GM19023 (cell line): ENCODE results near the gene ADCY5.

ENCODE experiments used
- ATAC-seq: cut with Tn5 transposase; IDR thresholded peaks from one replicate; pipeline ENCODE4 v1.9.1; 2021; ENCODE audit warnings: mild to moderate bottlenecking, moderate library complexity; ENCODE audit not compliant: unreplicated experiment

Gene ADCY5

DNA sequence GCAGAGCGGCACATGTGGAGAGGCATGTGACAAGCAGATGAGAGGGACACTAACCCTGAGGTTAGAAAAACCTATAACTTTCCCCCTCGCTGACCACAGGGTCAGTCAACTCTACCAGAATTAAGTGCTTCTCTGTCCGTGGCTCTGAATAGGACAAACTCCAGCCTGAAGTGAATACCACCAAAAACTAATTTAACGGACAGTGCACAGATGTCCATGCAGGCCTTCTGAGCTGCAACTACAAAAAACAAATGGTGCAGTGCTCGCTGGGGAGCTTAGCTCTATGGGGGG lies 59.3 kb downstream of the ADCY5 start:
- ATAC-seq = no peak

DNA sequence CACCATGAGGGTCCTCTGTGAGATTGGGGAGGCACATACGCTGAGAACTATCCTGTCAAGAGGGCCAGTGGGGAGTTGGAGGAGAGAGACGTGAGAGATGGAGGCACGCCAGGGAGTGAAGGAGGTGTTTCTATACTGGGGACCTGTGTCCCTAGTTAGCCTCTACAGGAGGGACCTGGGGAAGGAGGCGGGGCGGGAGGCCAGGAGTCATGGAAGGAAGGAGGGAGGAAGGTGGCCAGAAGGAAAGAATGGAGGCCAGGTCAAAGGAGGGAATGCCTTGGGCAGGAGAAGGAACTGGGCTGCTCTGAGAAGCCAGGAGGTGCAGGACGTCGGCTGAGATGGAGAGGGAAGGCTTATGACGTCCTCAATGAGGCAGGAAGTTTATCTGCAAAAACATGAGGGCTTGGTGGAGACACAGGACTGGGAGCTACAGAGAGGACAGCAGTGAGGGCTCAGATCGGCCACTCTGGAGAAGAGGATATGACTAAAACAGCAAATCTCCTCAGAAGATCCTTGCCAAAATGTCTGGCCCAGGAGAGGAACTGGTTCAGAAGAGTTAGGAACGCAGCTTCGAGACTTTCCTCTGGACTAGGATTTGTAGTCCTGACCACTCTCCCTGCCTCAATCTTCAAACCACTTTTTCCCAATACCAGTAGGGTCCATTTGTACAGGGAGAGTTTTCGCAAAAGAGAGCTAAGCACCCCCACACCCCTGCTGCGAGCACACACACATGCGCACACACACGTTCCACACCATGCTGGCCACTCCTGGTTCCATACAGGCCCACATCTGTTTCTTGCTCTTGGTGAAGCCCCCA lies 59.9 kb downstream of the ADCY5 start:
- ATAC-seq = no peak

DNA sequence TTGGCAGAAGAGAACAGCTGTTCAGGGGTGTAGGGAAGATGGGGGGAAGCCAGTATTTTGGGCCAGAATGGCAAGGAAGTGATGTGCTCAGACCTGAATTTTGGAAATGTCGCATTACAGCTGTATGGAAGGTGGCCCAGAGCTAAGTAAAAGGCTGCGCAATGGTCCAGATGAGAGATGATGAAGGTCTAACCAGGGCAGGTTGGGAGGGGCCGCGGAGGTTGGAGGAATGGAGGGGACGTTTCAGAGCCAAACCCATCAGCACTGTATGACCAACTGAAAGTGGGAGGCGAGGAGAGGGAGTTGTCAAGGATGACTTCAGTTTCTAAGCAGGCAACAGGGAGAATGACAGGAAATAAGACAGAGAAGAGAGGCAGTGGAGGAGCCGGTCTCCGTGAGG lies 60.8 kb downstream of the ADCY5 start:
- ATAC-seq = no peak

DNA sequence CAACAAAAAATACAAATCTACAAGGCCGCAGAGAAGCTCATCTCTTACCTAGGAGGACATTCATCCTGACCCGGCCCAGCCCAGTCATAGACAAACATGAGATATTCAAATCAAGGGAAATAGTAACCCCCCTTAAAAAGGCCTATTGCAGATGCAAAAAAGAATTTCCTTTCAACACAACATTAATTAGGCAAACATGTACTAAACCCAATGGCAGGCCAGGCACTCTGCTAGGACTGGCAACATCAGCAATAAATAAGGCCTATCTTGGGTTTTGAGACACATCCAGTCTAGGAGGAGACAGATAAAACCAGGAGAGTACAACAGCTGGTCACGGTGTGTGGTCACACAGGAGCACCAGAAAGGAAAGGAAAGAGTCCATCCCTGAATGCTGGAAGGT lies 61.4 kb downstream of the ADCY5 start:
- ATAC-seq = no peak

DNA sequence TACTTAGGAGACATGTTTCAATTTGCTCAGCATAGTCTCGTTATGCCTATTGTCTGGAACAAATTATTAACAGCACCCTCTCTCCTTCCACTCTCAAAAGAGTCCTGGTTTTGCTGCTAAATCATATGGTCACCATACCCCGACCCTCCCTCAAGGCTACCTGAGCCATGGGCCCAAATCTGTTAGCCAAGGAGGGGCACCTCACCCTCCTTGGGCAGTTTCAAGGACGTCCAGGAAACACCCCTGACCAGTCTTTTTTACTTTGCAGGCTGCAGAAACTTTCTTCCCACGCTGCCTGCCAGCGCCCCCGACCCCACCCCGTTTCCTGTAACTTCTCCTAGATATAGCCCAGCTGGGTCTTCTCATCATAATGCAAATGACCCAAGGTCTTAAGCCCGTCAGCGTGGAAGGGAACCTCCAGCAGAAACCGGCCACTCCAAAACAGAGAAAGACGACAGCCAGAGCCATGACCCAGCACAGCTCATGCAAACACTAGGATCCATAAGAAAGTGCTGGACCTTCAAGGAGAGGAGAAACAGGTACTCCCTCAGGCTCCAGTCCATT lies 62.3 kb downstream of the ADCY5 start:
- ATAC-seq = no peak

DNA sequence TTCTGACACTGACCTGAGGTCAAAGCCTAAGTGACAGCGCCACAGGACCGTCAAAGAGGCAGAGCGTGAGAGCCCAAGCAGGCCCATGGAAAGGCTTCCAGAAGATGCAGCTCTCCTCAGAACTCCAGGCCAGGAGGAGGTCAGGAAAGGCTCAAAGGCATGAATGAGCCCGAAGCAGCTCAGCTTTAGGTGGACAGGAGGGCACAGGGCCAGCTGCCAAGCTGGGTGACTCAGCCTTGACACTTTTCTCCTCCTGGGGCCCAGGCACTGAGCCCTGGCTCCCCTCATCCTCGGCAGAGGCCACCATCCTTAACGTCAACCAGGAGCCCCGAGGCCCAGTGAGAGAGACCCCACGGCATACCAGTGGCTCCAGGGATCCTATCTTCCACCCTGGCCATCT lies 62.9 kb downstream of the ADCY5 start:
- no peak for ATAC-seq

DNA sequence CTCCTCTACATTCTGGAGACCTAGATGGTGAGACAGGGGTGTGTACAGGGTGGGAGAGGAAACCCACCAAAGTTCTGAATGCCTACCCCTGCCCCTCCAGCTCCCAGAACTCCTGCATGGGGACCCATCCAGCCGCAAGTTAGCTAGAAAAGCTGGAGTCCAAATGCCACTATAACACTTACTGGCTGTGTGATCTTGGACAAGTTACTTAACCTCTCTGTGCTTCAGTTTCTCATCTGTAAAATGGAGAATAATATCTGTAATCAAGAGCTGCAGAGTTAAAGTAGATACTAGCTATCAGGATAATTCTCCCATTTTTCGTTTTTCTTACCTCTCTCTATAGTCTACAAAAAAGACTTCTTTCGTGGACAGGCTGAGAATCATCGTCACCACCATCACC lies 63.4 kb downstream of the ADCY5 start:
- no peak for ATAC-seq

DNA sequence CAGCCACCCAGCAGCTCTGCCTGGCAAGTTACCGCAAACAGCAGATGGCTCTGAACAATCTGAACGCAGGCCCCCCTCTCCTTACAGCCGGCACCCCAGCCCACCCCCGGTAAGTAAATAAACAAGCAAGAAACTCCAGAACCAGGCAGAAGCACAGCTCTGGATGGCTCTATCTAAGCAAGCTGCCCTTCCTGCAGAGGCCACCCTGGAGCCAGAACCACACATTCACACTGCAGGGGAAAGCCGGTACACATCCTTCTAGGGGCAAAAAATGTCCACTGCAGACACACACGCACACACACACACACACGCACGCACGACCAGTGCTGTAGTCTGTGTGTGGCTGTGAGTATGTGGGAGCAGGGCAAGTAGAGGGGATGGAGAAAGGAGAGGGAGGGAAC lies 63.9 kb downstream of the ADCY5 start:
- ATAC-seq = no peak

DNA sequence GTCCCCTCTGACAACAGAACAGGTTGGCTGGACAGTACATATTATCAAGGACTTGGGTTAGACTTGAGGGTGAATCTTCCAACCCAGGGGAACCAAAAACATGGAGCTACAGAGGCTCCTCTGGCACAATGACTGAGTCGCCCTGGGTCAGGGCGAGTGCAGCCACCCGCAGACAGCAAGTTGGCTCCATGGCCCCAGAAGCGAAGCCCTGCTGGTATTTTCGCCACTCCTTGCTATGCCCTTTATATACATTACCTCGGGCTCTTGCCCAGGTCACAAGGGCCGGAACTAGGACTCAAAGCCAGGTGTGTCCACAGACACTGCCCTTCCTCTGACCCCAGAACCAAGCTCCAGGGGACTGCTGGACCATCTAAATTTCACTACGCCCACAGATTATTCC lies 64.6 kb downstream of the ADCY5 start:
- ATAC-seq = no peak

DNA sequence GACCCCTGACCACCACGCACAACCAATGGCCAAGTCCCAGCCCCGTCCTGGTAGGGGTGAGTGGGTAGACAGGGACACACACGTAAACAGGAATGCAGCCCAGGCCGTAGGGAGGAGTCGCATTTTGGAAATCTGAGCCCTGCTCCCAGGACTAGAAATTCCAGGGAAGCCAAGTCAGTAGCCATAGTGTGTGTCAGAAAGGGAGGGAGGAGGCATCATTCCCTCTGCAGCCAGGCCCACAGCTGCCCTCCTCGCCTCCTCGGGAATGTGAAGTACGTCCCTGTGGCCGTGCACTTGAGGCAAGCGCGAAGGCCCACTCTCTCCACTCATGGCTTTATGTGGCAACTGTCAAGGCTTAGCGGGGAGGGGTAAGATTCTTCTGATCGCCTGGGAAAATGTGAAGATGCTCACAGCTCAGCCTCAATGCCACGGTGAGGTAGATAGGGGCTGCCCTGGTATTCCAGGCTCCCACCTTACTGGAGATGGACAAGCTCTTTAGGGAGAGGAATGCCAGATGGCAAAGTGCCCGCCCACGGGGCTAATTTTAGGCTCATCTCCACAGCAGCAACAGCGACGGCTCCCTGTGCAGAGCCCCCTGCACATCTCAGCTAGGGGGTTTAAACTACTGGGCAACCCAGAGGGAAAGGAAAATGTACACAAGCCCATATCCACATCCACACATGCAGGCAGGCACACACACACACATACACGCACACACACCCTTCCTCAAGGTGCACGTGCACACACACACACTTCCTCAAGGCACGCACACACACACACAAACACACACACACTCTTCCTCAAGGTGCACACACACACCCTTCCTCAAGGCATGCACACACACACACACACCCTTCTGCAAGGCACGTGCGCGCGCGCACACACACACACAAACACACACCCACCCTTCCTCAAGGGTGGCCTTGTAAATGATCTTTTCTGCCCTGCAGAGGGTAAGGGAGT lies 65.5 kb downstream of the ADCY5 start:
- ATAC-seq = no peak

DNA sequence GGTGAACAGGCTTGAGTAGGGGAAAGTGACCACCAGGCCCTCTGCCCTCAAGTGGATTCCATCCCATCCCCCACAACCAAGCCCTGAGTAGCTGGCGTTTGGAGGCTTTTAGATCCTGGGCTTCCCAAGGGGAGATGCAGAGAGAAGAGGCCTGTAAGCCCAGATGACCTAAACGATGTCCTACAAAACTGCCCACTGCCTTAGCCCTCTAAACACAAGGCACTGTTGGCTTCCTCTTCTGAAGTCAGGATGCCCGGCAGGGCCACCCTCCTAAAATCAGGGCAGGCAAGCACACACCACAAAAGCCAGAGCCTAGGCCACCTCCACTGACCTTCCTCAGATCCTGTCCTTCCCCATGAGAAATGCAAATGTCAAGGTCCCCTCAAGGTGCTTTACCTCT lies 68.6 kb downstream of the ADCY5 start:
- ATAC-seq = no peak

DNA sequence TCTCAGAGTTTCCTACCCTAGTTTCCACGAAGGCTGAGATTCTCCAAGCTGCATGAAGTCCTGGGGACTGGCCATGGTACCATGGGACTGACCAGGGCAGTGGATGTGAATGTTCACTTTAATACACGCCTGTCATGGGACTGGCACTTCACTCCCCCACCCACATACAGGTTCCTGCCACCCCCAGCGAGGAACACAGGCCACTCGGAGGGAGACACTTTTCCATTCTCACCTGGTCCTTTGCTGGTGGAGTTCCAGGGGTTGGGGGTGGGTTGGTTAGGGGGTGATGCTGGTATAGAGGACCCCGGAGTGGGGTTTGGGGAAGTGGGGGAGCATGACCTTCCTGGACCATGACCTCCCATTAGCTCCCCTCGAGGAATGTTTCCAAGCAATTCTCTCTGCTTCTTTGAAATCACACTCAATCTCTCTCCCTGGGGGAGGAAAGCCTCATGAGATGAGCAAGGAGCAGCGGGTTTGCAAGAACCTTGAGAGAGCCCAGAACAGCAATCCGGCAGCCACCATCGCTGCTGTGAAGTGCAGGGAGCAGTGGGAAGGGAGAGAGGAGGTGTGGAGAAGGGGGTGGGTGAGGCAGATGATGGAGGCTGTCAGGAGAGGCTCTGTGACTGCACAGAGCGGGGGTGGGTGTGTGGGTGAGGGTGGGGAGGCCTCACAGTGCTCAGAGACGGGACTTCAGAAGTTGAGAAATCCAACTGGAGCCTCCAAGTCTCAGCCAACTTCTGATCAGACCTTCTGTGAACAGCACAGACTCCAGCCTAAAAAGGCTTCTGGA lies 69.7 kb downstream of the ADCY5 start:
- no peak for ATAC-seq

DNA sequence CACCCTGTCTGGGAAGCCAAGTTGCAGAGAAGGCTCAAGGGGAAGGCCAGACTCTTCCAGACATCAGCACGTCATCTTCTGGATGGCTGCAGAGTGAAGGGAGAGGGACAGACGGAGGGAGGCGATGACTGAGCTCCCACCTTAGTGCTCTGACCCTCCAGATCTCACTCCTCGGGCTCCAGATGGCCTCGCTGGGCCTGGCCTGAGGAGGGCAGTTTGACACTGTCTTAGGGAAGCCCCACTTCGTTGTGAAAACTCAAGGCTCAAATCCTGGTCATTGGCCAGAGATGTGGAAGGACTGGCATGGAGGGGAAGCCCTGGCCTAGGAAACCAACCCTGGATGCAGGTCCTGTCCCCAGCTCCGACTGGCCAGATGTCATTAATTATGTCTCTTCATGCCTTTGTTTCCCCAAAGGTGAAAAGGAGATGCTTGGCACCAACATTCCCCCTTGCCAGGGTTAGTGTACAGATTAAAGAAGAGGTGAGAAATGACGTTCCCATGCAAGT lies 70.4 kb downstream of the ADCY5 start:
- ATAC-seq = no peak

DNA sequence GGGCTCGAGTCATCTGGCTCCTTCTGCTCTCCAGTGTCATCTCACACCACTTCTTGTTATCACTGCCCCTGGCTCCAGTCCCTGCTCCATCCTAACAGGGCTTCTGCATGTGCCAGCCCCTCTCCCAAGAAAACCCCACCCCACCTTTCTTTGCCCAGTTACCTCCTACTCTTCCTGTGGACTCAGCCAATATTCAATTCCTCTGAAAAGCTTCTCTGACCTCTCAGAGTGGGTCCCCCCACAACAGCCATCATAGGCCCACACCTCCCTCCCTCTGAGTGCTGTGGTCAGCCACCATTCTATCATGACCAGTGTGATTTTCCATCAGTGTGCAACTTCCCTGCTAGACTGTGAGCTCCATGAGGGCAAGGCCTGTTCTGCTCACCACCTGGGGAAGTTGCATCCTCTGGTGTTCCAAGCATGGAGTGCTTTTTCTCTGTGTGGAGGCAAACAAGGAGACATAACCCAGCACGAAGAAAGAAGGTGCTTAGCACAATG lies 71.6 kb downstream of the ADCY5 start:
- no peak for ATAC-seq

DNA sequence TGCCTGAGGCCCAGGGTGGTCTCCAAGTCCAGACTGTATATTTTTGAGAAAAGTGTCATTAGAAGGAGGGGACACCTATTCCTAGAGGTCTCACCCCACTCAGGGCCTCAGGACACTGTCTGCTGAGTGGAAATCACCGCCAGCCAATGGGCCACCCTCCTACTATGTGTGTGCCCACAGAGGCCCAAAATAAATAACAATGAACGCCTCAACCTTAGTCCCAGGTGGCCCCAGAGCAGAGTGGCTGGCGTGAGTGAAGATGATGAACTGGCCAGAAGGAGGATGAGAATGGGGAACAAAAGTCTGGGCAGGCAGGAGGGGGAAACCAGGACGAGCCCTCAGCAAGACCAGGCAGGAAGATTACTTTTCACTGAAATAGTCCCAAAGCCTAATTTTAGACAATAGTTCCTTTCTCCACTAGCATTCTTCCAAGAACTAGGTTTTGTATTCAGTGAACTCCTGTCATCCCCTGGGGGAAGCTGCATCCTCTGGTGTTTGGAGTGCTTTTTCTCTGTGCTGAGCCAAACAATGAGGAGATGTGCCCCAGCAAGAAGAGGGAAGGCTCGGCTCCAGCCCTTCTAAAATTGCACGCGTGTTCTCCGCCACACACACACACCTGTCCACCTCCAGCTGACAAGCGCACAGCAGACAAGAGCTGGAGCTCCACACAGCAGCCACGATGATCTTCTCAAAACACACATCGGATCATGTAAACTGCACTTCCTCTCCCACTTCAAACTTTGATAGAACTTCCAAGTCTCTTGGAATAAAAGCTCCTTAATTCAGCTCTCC lies 72.2 kb downstream of the ADCY5 start:
- ATAC-seq = no peak

DNA sequence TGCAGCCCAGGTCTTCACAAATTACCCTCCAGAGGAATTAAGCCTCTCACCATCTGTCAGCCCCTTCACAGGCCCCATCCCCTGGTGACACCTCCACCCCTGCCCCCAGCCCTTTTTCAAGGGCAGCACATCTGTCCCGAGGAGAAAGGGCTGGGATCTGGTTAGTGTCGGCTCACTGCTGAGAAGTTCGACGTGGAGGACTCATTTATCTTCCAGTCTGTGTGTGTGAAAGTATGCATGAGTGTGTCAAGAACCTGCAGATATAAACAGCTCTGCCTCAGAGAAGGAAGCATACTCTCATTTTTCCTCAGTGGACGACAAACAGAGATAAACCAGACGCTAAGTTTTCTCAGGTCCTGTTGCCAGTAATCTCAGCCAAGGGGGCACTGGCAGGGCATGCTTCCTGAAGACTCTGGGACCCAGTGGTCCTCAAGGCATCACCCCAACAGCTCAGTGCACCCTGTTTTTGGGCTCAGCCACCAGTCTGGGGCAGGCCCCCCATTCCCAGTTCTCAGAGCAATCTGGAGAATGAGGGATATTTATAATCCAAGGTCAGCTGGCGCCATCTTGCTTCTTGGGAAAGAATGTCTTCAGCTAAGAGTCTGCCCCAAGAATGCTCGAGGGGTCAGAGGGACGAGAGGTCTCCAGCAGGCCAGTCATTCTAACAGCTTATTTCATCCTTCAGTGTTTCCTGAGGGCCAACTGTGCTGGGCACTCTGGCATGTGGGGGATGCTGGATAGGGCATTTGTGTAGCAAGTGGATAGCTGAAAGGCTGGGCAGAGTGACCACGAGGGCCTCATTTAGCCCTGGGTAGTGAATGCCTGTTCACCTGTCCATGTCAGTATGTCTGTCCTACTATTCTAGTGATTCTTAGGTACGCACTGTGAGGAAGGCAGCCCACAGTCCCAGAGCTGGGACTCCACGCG lies 73.6 kb downstream of the ADCY5 start:
- ATAC-seq = no peak

DNA sequence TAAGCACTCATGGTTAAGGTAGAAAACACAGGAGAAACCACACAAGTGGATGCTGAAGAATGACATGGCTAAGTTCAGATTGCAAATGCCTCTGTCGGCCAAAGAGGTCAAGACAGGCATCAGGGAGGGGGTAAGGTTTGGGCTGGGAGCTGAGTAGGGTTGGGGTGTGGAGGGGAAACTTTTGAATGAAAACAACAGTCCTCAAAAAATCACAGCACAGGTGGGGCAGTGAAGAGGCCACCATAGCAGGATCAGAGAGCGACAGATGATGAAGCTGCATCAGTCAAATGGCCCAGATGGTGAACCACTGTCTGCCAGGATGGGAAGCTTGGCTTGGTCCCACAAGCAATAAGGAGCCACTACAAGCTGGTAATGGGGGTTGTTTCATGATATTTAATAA lies 74.9 kb downstream of the ADCY5 start:
- no peak for ATAC-seq

DNA sequence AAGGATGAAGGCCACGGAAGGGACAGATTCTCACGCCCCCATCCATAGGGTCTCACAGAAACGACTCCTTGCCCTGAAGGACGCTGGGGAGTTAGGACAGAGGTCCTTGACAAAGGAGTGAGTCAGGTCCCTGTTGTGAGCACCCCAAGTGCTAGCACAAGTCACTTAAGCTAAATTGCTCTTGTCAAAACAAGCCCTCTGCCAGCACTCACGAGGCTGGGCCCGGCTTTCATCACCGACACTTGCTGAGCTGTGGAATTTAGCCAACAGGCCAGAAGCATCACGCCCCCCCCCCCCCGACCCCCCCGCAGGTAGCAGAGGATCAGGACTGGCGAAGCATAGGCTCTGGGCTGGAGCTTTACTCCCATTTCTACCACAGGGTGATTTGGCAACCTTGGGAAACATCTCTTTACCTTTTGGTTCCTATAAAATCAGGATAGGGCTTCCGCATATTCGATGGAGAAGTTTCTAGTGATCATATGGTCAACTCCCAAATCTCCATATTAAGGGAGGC lies 75.4 kb downstream of the ADCY5 start:
- ATAC-seq = no peak
